HG02852 (cell line): Measurements from ENCODE around the gene AOAH.

Experiments
- ATAC-seq: cut with Tn5 transposase; IDR thresholded peaks from one replicate; pipeline ENCODE4 v1.9.1; 2021; ENCODE audit warnings: mild to moderate bottlenecking, moderate library complexity; ENCODE audit not compliant: unreplicated experiment

Gene AOAH

GRCh38 chr7:36605261-36606051 lies 118.8 kb downstream of the AOAH start:
- no peak for ATAC-seq

GRCh38 chr7:36604806-36605205 lies 119.5 kb downstream of the AOAH start:
- ATAC-seq: no peak

- no peak for ATAC-seq
Observed at GRCh38 chr7:36602934-36603887, 121.1 kb downstream of the AOAH start.

DNA sequence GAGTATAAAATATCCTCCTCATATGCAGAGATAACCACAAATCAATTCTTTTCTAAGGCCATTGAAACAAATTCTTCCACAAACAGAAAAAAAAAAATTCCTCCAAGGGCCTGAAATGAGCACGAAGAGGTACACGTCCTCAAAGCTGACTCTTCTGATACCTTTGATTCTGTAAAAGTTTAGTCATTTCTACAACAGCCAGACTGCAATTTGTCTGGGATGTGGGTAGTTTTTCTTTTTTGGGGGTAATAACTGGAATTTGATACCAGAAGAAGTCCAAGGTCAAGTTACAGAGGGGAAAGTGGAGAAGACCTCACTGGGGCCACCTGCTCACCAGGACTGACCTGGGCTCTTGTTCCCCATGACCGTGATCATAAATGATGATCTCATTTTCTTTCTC lies 121.8 kb downstream of the AOAH start:
- ATAC-seq: no peak

DNA sequence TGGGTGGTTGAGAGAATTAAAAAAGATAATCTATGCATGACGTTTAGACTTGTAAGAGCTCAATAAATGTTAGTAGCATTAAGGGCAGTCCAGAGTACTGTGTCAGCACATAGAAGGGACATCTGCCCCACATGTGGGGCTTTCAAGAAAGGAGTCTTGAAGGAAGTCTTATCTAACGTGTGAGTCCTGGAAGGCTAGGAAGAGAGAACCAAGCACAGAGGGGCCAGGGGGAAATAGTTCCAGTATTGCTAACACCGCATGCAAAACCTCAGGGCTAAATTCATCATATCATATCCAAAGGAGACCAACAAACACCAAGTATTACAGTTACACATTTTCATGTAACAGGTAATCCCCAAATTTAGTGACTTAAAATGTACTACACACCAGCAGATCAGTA lies 122.7 kb downstream of the AOAH start:
- ATAC-seq: no peak

DNA sequence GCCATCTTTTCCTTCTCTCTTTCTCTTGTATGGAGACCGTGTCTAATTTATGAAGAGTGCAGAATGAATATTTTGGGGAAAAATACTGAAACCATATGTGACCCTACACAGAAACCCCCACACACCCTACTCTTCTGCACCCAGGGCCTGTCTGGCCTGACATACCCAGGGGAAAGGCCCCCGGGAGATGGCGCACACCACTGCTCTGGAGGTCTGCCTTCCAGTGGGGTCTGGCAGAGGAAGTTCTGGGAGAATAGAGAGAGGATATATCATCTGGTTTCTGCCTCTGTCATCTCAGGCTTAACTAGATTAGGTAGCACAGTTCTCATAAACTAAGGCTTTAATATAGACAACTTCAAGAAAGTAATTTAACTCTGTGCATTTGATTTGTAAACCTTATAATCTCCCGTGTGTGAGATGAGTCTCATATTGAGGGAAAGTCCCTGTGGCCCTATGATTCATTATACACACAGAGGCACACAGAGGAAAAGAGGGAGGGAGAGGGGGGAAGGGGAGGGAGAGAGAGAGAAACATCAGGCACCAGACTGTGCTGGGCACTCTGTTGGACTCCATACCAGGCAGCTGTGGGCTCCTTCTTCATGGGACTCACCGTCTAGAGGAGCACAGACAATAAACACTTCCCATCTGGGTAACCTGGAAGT lies 123.3 kb downstream of the AOAH start:
- no peak for ATAC-seq

DNA sequence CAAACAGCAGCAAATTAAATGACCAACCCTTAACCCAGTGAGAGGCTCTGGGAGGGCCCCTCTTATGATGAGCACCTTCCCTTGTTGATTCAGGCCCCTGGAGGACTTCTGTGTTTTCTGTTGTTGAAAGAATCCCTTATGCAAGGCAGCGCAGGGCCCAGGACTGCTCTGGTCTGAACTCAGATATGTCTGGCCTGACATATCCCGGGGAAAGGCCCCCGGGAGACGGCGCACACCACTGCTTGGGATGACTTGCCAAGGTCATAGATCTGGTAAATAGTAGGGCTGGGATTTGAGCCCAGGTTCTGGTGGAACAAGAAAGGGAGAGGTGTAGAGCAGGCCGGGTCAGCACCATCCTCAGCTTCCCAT lies 124.0 kb downstream of the AOAH start:
- no peak for ATAC-seq

DNA sequence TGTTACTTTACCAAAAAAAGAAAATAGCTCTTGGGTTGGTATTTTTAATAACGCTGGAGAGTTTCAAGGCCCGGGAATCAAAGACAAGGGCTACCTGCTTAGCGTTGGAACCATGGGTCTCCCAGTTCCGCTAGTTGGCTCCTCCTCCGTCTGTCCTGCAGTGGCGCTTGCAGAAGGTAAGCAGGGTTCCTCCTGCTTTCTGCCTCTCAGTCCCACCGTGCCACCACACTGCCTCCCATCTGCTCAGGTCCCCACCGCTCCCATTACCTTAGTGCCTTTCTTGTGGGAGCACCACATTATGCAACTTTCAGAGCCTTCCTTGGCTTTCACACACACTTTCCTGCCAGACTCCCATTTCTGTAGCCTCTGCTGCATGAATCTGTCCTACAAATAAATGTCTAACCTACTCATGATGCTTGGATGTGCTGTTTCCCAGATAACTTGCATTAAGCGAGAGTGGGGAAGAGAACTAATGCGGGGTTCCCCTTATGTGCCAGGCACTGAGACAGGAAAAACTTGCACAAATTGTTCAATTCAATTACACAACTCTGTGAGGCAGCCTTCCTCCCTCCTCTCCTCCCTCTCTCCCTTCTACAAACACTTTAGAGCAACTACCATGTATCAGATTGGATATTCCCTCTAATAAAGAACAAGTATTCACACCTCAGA lies 124.5 kb downstream of the AOAH start:
- no peak for ATAC-seq

DNA sequence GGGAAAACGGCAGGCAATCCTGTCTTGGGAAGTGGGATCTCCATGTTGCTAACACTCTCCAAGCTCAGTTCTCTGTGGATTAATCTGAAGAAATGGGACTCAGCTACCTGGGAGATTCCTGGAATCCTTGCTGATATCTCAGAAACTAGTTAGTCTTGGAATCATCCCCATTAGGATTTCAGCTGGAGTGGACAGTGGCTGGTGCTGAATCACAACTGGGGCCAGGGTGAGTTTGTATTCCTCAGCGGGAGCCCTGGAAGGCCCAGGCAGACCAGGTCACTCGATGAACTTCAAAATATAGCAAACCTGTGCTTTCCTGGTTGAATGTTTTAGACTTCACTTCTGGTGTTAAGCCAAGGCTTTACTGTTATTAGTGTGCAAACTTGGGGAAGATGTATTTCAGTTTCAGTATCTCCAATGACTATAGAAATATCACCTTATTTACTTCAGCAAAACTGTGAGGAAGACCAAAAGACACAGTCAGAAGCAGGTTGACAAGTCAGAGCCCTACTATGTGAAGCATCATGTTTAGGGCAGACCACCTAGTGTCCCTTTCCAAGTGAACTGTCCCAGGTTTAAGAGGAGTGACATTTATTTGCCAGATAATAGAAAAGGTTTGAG lies 126.1 kb downstream of the AOAH start:
- no peak for ATAC-seq

DNA sequence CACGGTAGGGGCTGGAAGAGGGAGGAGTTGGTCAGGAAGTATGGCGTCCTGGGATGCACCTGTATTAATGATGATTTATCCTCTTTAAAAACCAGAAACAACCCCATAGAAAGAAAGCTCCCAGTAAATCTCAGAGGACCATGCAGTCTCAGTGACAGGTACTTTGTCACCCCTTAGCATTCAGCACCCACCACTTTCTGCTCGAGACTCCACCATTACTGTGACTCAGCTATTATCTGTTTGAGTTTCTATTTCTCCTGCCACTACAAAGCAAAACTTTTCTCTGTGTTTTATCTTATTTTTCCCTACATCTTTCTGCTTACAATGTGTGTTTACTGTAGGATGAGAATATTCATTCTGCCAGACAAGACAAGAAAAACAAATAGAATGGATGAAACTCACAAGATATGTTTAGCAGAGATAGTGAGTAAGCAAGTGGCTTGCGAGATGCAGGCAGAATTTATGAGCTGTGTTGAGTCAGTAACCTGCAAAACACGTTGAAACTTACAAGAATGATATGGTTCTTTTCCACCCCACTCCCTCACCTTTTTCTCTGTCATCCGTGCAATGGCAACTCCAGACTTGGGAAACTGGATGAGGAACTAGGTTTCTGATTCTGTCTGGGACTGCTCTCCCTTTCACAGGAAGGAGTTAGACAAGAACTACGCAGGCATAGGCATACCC lies 127.1 kb downstream of the AOAH start:
- no peak for ATAC-seq

DNA sequence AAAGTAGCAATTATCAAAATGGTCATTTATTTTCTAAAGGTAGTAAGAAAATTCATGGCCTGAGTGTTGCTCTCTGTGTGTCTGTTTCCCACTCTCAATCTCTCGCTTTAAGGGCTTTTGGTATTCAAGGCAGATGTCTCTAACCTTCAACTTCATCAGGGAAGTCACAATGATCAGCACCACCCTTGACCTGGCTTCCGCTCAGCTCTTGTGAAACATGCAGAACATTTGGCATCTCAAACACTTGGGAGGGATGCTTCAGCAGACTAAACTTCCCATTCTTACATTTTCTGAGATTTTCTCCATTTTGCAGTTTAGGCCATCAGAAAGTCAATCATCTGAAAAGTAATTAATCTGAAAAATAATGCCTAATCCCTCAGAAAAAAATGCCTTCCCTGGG lies 129.8 kb downstream of the AOAH start:
- no peak for ATAC-seq

DNA sequence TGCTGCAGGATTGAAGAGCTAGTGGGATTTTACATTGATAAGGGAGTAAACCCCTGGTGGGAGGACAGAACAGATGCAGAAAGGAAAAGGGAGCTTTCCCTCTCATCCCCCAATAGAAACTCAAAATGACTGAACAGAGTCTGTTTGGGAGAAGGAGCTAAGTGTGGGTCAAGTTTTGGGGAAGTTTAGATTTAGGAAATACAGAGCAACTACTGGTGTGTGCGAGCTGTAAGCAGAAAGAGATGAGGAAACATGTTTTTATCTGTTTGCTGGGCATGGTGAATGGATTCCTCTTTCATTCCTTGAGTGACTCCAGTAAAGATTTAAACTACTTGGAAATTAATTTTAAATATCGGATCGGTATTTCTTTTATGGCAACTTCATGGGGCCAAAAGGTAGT lies 132.7 kb downstream of the AOAH start:
- no peak for ATAC-seq

- ATAC-seq: no peak
Observed at GRCh38 chr7:36589391-36589790, 134.9 kb downstream of the AOAH start.

DNA sequence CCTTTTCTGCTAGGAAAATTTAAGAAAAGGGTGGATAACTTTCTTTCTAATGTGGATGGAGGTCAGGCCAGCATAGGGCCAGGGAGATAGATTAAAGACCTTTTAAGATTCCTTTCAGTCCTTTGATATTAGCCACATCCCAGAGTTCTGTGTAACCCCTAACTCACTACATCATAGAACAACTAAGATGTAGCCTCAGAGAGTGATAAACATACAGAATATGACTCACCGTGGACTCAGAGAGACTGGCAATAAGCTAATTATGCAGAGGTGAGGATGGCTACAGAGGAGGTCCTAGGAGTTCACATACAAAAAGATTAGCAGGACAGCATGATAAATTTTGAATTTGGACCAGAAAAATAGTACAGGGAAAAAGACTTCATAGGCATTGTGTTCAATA lies 141.0 kb downstream of the AOAH start:
- ATAC-seq: no peak

DNA sequence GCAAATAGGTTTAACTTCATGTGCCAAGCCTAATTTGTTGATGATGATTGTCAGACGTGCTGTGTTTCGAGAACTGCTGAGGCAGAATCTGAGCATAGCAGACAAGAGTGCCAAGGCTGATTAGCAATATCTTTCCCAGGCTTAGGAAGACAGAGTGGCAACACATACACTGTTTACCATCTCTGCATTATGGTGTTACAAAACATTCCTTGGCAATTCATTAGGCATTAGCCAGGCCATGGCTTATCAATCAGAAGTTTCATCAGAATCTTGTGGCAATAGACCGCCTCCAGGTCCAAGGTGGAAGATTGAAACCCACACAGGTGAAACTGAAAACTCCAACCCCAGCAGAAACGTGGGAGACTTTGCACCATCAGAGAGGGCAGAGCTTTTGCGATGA lies 148.5 kb downstream of the AOAH start:
- no peak for ATAC-seq

DNA sequence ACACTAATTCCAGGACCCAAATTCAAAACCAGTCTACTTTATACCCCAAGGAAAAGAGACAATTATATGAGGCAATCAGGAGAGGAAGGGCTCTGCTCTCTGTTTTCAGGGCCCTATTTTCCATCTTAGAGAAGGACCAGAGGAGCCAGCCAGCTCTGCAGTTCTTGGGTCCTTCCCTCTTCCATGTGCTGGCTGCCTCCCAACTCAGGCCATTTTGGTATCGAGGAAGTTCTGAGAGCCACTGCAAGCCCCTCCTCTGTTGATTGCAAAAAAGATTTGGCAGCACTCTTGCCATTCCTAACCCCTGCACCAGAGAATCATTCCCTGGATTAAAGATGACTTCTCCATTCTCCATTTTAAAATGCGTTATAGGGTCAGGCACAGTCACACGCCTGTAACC lies 151.2 kb downstream of the AOAH start:
- no peak for ATAC-seq

- ATAC-seq: no peak
Observed at GRCh38 chr7:36571190-36571560, 153.1 kb downstream of the AOAH start.

- no peak for ATAC-seq
Observed at GRCh38 chr7:36570528-36571189, 153.6 kb downstream of the AOAH start.

GRCh38 chr7:36568452-36568849 lies 155.8 kb downstream of the AOAH start:
- ATAC-seq: no peak
